Naive B cell (primary cell): Measurements from ENCODE around the gene PLD1. TPM values are rescaled to one million over a fixed set of nuclear protein-coding genes. Genes with fewer than 3 reads are reported as not detected.
"Not testable (repeated sequence)": the region's sequence is repeated elsewhere in the genome, so short reads cannot be mapped to it uniquely, and the experiment has no call there.

Experiments
- ATAC-seq, 2 donors: fragments of 150-1000 bp; cut with Tn5 transposase; 2 replicates each; pipeline ENCODE4 v1.10.0; 2021; ENCODE audit warnings: low read depth in 2 of 2, mild to moderate bottlenecking in 2 of 2, moderate library complexity in 2 of 2
- DNase-seq: peaks from one replicate; pipeline ENCODE4 v3.0.0; 2022
- H3K27ac Mint-ChIP-seq, 6 donors: one replicate each; pipeline ENCODE4 v1.8.0; 2020 to 2022; ENCODE audit warnings: mild to moderate bottlenecking in 6 of 6, mixed read lengths in 6 of 6, moderate library complexity in 5 of 6, inconsistent platforms in 2 of 6
- H3K27me3 Mint-ChIP-seq, 3 donors: one replicate each; pipeline ENCODE4 v1.8.0; 2021 to 2022; ENCODE audit warnings: mixed read lengths in 3 of 3, mild to moderate bottlenecking in 1 of 3
- H3K36me3 Mint-ChIP-seq, 2 donors: one replicate each; pipeline ENCODE4 v1.8.0; 2020 to 2022; ENCODE audit warnings: mixed read lengths in 2 of 2, inconsistent platforms in 1 of 2, mild to moderate bottlenecking in 1 of 2
- H3K4me1 Mint-ChIP-seq, 3 donors: one replicate each; pipeline ENCODE4 v1.8.0; 2020 to 2022; ENCODE audit warnings: mixed read lengths in 3 of 3, inconsistent platforms in 1 of 3, mild to moderate bottlenecking in 1 of 3, moderate library complexity in 1 of 3
- H3K4me3 Mint-ChIP-seq, 8 donors: one replicate each; pipeline ENCODE4 v1.8.0; 2020 to 2022; ENCODE audit warnings: mild to moderate bottlenecking in 8 of 8, mixed read lengths in 8 of 8, moderate library complexity in 8 of 8, inconsistent platforms in 2 of 8
- H3K9me3 Mint-ChIP-seq, 7 donors: one replicate each; pipeline ENCODE4 v1.8.0; 2020 to 2022; ENCODE audit warnings: mixed read lengths in 7 of 7, mild to moderate bottlenecking in 5 of 7, inconsistent platforms in 2 of 7, moderate library complexity in 1 of 7
- polyA plus RNA-seq, 6 donors: library from polyadenylated mRNA; unstranded; fragments of 300-500 nt; fragmentation: Illumina TruSeq; gene quantifications; one replicate each; pipeline ENCODE4 v1.2.3, GENCODE V29; 2021; ENCODE audit warnings: low read depth in 6 of 6

Gene PLD1
- polyA plus RNA-seq, 6 donors from 2014 or later: not detected

DNA sequence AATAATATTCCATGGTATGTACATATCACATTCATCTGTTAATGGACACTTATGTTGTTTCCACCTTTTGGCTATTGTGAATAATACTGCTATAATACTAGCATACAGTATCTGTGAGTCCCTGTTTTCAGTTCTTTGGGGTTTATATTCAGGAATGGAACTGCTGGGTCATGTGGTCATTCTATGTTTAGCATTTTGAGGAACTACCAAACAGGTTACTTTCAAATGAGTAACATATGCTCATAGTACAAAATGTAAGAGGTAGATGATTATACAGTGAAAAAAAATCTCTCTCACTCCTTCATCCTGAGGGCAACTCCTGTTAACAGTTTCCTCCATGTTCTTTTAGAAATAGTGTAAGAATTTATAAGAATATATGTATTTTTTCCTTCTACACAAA is 162.2 kb downstream of the PLD1 start:
- H3K4me3 Mint-ChIP-seq: no peak overlapping the region
- H3K27me3 Mint-ChIP-seq: peaks cover 0 to 4% (median 0%) of the 10 kb centered on the region in 3 donors
- DNase-seq (no peak), ATAC-seq (no peak)
- H3K4me1 Mint-ChIP-seq: peaks cover 0 to 2% (median 0%) of the 10 kb centered on the region in 3 donors
- no peaks in the 10 kb centered on the region for H3K36me3 Mint-ChIP-seq
- no peak overlapping the region for H3K27ac Mint-ChIP-seq
- H3K9me3 Mint-ChIP-seq: no peaks in the 10 kb centered on the region

GRCh38 chr3:171646357-171647133 is 163.7 kb downstream of the PLD1 start:
- H3K9me3 Mint-ChIP-seq: no peaks in the 10 kb centered on the region
- DNase-seq: no peak
- ATAC-seq: no peak
- H3K4me1 Mint-ChIP-seq: peaks cover 0 to 2% (median 0%) of the 10 kb centered on the region in 3 donors
- H3K27ac Mint-ChIP-seq: no peak overlapping the region
- H3K4me3 Mint-ChIP-seq: no peak overlapping the region
- H3K36me3 Mint-ChIP-seq: no peaks in the 10 kb centered on the region
- H3K27me3 Mint-ChIP-seq: peaks cover 0 to 4% (median 0%) of the 10 kb centered on the region in 3 donors

DNA sequence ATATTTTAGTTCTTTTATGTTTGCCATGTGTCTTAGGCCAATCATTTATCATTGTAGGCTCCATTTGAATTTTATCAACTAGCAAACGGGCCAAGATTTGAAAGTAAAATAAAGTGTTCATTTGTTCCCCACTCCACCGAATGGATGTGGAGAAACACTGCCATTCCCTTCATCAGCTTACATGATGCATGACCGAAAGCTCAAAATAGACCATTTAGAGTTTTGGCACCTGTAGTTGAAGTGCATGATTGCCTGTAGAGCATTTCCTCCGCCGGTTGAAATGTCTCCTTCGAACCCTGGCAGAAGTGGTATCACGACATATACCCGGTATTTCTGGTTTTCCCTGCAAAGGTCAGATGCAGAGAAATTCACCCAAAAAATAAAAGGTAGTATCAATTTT is 165.6 kb downstream of the PLD1 start:
- Mint-ChIP-seq H3K27me3 (no peaks in the 10 kb centered on the region), H3K4me1 (no peaks in the 10 kb centered on the region), H3K36me3 (no peaks in the 10 kb centered on the region), H3K27ac (no peak overlapping the region), H3K9me3 (no peaks in the 10 kb centered on the region), H3K4me3 (no peak overlapping the region)
- no peak for DNase-seq
- no peak for ATAC-seq

GRCh38 chr3:171643681-171644080 is 166.6 kb downstream of the PLD1 start:
- H3K9me3 Mint-ChIP-seq: no peaks in the 10 kb centered on the region
- no peak for DNase-seq
- H3K36me3 Mint-ChIP-seq: no peaks in the 10 kb centered on the region
- no peaks in the 10 kb centered on the region for H3K27me3 Mint-ChIP-seq
- no peak for ATAC-seq
- no peak overlapping the region for H3K27ac Mint-ChIP-seq
- no peaks in the 10 kb centered on the region for H3K4me1 Mint-ChIP-seq
- H3K4me3 Mint-ChIP-seq: no peak overlapping the region

DNA sequence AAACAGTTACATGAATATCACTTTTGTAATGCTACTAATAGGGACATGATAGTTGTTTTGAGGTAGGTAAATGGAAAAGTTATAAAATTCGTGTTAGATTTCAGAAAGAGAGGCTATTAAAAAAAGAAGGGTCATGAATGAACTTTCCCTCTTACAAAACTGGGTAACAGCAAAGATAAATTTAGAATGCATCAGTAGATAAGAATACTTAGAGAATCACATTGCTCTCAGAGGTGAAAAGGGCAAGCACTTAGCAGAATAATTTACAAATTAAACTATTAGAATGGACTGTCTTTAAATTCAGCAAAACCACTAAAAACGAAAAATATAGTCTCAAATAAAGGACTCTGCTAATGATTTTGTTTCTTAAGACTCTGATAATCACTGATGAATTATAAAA is 167.2 kb downstream of the PLD1 start:
- no peak overlapping the region for H3K4me3 Mint-ChIP-seq
- H3K9me3 Mint-ChIP-seq: no peaks in the 10 kb centered on the region
- H3K27ac Mint-ChIP-seq: no peak overlapping the region
- ATAC-seq: no peak
- no peaks in the 10 kb centered on the region for H3K4me1 Mint-ChIP-seq
- no peaks in the 10 kb centered on the region for H3K27me3 Mint-ChIP-seq
- H3K36me3 Mint-ChIP-seq: no peaks in the 10 kb centered on the region
- DNase-seq: no peak

- Mint-ChIP-seq H3K9me3 (no peaks in the 10 kb centered on the region), H3K27me3 (no peaks in the 10 kb centered on the region), H3K4me1 (no peaks in the 10 kb centered on the region), H3K27ac (no peak overlapping the region), H3K4me3 (no peak overlapping the region), H3K36me3 (no peaks in the 10 kb centered on the region)
- no peak for ATAC-seq
- no peak for DNase-seq
Measured at GRCh38 chr3:171640520-171641412, 169.5 kb downstream of the PLD1 start.

DNA sequence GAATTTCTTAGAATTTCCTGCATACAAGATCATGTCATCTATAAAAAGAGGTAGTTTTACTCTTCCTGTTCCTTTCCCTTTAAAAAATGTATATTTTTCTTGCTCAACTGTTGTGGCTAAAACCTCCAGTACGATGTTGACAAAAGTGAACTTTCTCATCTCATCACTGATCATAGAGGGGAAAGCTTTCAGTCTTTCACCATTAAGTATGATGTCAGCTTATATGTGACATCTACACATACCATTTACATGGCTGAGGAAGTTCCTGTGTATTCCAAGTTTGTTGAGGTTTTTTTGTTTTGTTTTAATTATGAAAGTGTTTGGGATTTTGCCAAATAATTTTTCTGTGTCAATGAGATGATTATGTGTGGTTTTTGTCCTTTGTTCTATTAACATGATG is 173.6 kb downstream of the PLD1 start:
- DNase-seq: no peak
- no peaks in the 10 kb centered on the region for H3K36me3 Mint-ChIP-seq
- no peaks in the 10 kb centered on the region for H3K4me1 Mint-ChIP-seq
- no peak overlapping the region for H3K27ac Mint-ChIP-seq
- no peak overlapping the region for H3K4me3 Mint-ChIP-seq
- no peaks in the 10 kb centered on the region for H3K27me3 Mint-ChIP-seq
- H3K9me3 Mint-ChIP-seq: no peaks in the 10 kb centered on the region
- ATAC-seq: no peak

DNA sequence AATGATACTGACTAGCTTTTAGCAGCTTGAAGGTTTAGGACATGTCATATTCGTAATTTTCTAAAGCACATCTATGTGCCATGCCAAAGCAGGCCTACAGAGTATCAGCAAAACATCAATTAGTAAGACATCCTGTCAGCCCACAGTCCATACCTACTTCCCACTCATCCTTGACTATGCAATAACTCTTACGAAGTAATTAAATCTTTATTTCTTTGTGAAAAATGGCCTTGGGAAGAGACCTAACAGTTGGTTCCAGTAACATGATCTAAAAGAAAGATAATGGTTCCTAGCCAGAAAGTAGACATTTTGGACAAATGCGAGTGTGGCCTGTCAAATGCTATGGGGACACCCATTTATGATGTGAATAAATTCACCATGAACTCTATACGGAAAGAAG is 177.5 kb downstream of the PLD1 start:
- no peak for ATAC-seq
- H3K4me1 Mint-ChIP-seq: no peaks in the 10 kb centered on the region

DNA sequence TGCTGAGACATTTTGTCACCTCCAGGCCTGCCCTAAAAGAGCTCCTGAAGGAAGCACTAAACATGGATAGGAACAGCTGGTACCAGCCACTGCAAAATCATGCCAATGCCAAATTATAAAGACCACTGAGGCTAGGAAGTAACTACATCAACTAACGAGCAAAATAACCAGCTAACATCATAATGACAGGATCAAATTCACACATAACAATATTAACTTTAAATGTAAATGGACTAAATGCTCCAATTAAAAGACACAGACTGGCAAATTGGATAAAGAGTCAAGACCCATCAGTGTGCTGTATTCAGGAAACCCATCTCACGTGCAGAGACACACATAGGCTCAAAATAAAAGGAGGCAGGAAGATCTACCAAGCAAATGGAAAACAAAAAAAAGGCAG is 183.5 kb downstream of the PLD1 start:
- H3K27ac Mint-ChIP-seq, H3K4me1 Mint-ChIP-seq, H3K27me3 Mint-ChIP-seq, H3K36me3 Mint-ChIP-seq, H3K4me3 Mint-ChIP-seq, ATAC-seq, DNase-seq: not testable (repeated sequence)
- H3K9me3 Mint-ChIP-seq: peaks cover 0 to 13% (median 5%) of the 10 kb centered on the region in 7 donors

More for the DNA sequence above, 177.5 kb downstream of the PLD1 start:
- peaks cover 0 to 3% (median 0%) of the 10 kb centered on the region in 7 donors for H3K9me3 Mint-ChIP-seq
- no peaks in the 10 kb centered on the region for H3K36me3 Mint-ChIP-seq
- no peak for DNase-seq
- H3K27me3 Mint-ChIP-seq: no peaks in the 10 kb centered on the region
- H3K4me3 Mint-ChIP-seq: no peak overlapping the region
- H3K27ac Mint-ChIP-seq: no peak overlapping the region

GRCh38 chr3:171622126-171622525 is 188.2 kb downstream of the PLD1 start:
- Mint-ChIP-seq H3K36me3 (no peaks in the 10 kb centered on the region), H3K4me1 (no peaks in the 10 kb centered on the region), H3K27me3 (no peaks in the 10 kb centered on the region), H3K27ac (no peak overlapping the region), H3K9me3 (peaks cover 0 to 13% (median 5%) of the 10 kb centered on the region in 7 donors), H3K4me3 (no peak overlapping the region)
- no peak for DNase-seq
- no peak for ATAC-seq

GRCh38 chr3:171620825-171621434 is 189.4 kb downstream of the PLD1 start:
- Mint-ChIP-seq H3K4me3 (no peak overlapping the region), H3K27ac (no peak overlapping the region), H3K27me3 (peaks cover 0 to 6% (median 0%) of the 10 kb centered on the region in 3 donors), H3K9me3 (peaks cover 0 to 13% (median 3%) of the 10 kb centered on the region in 7 donors), H3K4me1 (no peaks in the 10 kb centered on the region), H3K36me3 (no peaks in the 10 kb centered on the region)
- no peak for ATAC-seq
- no peak for DNase-seq

GRCh38 chr3:171616798-171617197 is 193.5 kb downstream of the PLD1 start:
- no peak overlapping the region for H3K4me3 Mint-ChIP-seq
- DNase-seq: no peak
- no peak overlapping the region for H3K27ac Mint-ChIP-seq
- peaks cover 0 to 14% (median 0%) of the 10 kb centered on the region in 3 donors for H3K27me3 Mint-ChIP-seq
- no peaks in the 10 kb centered on the region for H3K9me3 Mint-ChIP-seq
- H3K36me3 Mint-ChIP-seq: no peaks in the 10 kb centered on the region
- no peak for ATAC-seq
- H3K4me1 Mint-ChIP-seq: no peaks in the 10 kb centered on the region

- DNase-seq: no peak
- ATAC-seq: no peak
- Mint-ChIP-seq H3K9me3 (no peaks in the 10 kb centered on the region), H3K36me3 (no peaks in the 10 kb centered on the region), H3K4me3 (no peak overlapping the region), H3K4me1 (no peaks in the 10 kb centered on the region), H3K27ac (no peak overlapping the region), H3K27me3 (peaks cover 0 to 16% (median 0%) of the 10 kb centered on the region in 3 donors)
Measured at GRCh38 chr3:171615686-171616085, 194.6 kb downstream of the PLD1 start.
